GM21367 (cell line): Measurements from ENCODE around the gene SMURF1.
"Not testable (repeated sequence)": the region's sequence is repeated elsewhere in the genome, so short reads cannot be mapped to it uniquely, and the experiment has no call there.

Source experiments
- ATAC-seq: cut with Tn5 transposase; IDR thresholded peaks from one replicate; pipeline ENCODE4 v1.9.1; 2021; ENCODE audit not compliant: unreplicated experiment

SMURF1 gene

GRCh38 chr7:99061001-99061776, 82.7 kb downstream of the SMURF1 start:
- no peak for ATAC-seq

- ATAC-seq: no peak
Observed at GRCh38 chr7:99054781-99055180, 89.1 kb downstream of the SMURF1 start.

GRCh38 chr7:99050971-99051370, 92.9 kb downstream of the SMURF1 start:
- ATAC-seq: no peak

GRCh38 chr7:99047526-99048077, 96.3 kb downstream of the SMURF1 start:
- ATAC-seq: no peak

- no peak for ATAC-seq
Observed at GRCh38 chr7:99046722-99047121, 97.2 kb downstream of the SMURF1 start.

GRCh38 chr7:99046262-99046661, 97.6 kb downstream of the SMURF1 start:
- ATAC-seq: not testable (repeated sequence)

GRCh38 chr7:99044858-99045257, 99.0 kb downstream of the SMURF1 start:
- not testable (repeated sequence) for ATAC-seq

GRCh38 chr7:99042957-99043356, 101.0 kb downstream of the SMURF1 start:
- no peak for ATAC-seq

GRCh38 chr7:99041526-99041925, 102.4 kb downstream of the SMURF1 start:
- ATAC-seq: no peak

- no peak for ATAC-seq
Observed at GRCh38 chr7:99040104-99040958, 103.6 kb downstream of the SMURF1 start.

- no peak for ATAC-seq
Observed at GRCh38 chr7:99039384-99039891, 104.5 kb downstream of the SMURF1 start.

- no peak for ATAC-seq
Observed at GRCh38 chr7:99038086-99038855, 105.6 kb downstream of the SMURF1 start.

- no peak for ATAC-seq
Observed at GRCh38 chr7:99037327-99037940, 106.5 kb downstream of the SMURF1 start.

GRCh38 chr7:99036546-99037111, 107.3 kb downstream of the SMURF1 start:
- ATAC-seq: no peak

- no peak for ATAC-seq
Observed at GRCh38 chr7:99035723-99036545, 108.0 kb downstream of the SMURF1 start.

- no peak for ATAC-seq
Observed at GRCh38 chr7:99034932-99035722, 108.8 kb downstream of the SMURF1 start.

- no peak for ATAC-seq
Observed at GRCh38 chr7:99033765-99034164, 110.1 kb downstream of the SMURF1 start.

- ATAC-seq: no peak
Observed at GRCh38 chr7:99032928-99033327, 111.0 kb downstream of the SMURF1 start.
